GM19238 (cell line): ENCODE data around the gene UGT1A3.

Experiments used
- DNase-seq: peaks from one replicate; pipeline ENCODE4 v3.0.0; 2011; ENCODE audit warnings: low spot score; ENCODE audit not compliant: insufficient read length

UGT1A3 gene

DNA sequence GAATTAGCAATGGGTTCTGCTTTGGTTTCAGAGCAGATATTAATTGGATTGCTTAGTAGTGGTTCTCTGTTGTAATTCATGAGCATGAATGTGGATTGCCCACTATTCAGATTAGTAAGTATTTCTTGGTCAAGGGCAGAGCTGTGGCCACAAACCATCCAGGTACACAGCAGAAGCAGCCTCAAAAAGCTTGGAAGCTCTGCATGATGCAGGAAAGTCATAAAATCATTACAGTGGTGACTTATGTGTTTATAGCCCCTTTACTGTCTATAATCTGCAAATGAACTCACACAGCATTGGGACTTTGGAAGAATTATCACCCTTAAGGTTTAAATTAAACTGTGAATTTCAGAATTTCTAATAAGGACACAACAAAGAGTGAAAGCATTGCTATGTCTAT, 29.3 kb downstream of the UGT1A3 start:
- DNase-seq, result no peak

DNA sequence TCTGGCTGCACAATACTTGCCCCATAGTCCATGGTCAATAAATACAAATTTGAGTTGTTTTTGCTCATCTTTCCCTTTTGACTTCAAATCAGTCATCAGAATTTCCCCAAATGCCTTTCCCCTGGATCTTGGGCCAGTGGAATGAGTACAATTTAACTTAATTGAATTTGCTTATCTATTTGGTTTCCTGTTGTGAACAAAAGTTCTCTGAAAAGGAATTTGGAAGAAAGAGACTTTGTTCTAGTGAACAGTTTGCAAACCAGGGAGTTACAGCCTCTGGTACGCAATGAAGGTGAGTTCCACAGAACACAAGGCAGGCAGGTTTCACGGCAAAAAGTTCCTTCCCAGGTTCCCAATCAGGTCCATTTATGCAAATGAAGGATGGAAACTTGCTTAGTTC, 30.0 kb downstream of the UGT1A3 start:
- no peak for DNase-seq

DNA sequence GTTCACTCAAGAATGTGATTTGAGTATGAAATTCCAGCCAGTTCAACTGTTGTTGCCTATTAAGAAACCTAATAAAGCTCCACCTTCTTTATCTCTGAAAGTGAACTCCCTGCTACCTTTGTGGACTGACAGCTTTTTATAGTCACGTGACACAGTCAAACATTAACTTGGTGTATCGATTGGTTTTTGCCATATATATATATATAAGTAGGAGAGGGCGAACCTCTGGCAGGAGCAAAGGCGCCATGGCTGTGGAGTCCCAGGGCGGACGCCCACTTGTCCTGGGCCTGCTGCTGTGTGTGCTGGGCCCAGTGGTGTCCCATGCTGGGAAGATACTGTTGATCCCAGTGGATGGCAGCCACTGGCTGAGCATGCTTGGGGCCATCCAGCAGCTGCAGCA, 31.2 kb downstream of the UGT1A3 start, which contains the start of gene UGT1A1:
UGT1A1 (plus strand) TSS at position 228 of the 400 bp plus-strand sequence; CDS start at position 246, 18 bp downstream.
- DNase-seq, result no peak

DNA sequence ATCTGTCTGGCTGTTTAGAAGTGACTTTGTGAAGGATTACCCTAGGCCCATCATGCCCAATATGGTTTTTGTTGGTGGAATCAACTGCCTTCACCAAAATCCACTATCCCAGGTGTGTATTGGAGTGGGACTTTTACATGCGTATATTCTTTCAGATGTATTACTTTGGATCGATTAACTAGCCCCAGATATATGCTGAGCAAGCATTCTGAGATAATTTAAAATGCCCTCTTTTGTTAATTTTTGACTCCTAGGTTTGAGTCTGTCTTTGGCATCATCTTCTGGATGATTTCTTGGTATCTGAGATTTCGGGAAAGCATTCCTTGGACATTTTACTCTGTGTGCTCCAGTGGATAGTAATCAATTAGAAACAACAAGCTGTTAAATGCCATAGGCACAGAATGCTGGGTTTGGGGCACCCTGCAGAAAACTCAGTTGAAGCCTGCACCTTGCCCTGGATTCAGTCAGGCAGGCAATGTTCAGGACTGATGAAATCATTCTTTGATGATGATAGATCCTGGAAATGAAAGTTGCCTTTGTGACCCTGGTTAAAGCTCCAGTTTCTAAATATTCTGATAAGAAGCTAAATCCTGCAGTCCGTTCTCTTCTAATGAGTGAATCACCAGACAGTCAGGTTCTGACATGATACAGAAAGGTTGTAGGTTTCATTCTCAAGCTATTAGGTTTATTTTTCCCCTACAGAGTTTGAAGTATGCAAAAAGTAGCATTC, 32.4 kb downstream of the UGT1A3 start:
- DNase-seq, result no peak

DNA sequence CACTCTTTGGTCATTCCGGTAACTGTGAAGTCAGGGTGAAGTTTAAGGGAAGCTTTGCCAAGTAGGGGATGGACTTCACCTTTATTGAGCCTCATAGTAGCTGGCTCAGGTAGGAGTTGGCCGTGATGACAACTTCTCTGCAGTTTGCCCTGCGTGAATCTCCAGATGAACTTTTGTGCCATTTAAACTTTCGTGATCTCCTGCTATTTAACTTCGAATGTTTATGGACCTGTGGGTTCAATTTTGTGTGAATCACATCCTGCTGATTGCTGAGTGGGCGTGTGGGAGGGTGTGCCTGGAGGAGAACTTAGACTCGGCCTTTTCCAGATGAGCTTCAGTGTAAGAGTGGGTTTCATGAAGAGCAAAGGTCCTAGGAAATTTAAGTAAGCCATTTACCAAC, 35.4 kb downstream of the UGT1A3 start:
- no peak for DNase-seq

DNA sequence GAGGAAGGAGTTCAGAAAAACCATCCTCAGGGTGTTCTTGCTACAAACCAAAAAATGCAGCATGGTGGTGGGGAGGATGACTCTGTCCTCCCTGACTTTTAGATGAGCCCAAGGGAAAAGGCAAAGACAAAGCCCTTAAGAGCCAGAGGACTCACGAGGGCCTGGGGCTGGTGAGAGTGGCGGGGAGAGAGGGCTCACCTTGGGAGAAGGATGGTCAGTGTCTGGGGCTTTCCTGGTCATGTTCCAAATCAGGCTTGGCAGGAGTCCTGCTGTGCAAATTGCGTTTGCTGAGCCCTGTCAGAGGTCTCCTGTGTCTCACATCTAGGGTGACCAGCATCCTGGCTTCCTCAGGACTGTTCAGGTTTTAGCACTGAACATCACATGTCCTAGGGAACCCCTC, 35.9 kb downstream of the UGT1A3 start:
- DNase-seq, result no peak

DNA sequence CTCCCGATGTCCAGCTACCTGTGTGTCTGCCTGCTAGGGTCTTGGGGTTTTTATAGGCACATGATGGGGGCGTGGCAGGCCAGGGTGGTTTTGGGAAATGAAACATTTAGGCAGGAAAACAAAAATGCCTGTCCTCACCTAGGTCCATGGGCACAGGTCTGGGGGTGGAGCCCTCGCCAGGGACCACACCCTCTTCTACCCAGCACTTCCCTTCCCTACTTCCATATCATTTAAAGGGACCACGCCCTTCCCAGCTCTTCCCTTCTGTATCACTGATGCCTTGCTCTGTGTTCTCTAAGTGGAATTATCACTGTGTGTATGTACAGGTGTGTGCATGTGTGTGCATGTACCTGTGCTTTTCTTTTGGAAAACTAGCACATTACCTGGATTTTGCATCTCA, 37.6 kb downstream of the UGT1A3 start:
- DNase-seq, result no peak

DNA sequence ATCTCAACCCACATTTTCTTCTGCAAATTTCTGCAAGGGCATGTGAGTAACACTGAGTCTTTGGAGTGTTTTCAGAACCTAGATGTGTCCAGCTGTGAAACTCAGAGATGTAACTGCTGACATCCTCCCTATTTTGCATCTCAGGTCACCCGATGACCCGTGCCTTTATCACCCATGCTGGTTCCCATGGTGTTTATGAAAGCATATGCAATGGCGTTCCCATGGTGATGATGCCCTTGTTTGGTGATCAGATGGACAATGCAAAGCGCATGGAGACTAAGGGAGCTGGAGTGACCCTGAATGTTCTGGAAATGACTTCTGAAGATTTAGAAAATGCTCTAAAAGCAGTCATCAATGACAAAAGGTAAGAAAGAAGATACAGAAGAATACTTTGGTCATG, 39.2 kb downstream of the UGT1A3 start:
- DNase-seq, result no peak

DNA sequence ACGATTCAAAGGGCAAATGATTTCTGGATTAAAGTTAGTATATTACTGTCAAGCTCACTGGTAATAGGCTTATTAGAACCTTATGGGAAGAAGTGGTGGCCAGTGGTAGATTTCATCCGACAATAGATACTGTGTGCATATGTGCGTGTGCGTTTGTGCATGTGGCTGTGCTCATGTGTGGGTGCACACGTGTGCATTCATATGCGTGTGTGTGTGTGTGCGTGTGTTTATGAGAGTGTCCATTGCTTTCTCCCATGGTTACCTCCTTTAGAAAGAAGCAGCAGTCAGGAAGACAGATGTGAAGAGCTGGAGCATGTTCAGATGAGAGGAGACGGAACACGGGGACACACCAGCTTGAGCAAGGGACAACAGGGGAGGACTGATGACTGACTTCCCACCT, 40.4 kb downstream of the UGT1A3 start:
- DNase-seq, result no peak

DNA sequence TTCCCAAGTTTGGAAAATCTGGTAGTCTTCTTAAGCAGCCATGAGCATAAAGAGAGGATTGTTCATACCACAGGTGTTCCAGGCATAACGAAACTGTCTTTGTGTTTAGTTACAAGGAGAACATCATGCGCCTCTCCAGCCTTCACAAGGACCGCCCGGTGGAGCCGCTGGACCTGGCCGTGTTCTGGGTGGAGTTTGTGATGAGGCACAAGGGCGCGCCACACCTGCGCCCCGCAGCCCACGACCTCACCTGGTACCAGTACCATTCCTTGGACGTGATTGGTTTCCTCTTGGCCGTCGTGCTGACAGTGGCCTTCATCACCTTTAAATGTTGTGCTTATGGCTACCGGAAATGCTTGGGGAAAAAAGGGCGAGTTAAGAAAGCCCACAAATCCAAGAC, 43.3 kb downstream of the UGT1A3 start:
- DNase-seq, result no peak

DNA sequence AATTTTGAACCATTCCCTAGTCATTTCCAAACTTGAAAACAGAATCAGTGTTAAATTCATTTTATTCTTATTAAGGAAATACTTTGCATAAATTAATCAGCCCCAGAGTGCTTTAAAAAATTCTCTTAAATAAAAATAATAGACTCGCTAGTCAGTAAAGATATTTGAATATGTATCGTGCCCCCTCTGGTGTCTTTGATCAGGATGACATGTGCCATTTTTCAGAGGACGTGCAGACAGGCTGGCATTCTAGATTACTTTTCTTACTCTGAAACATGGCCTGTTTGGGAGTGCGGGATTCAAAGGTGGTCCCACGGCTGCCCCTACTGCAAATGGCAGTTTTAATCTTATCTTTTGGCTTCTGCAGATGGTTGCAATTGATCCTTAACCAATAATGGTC, 43.7 kb downstream of the UGT1A3 start:
- no peak for DNase-seq

DNA sequence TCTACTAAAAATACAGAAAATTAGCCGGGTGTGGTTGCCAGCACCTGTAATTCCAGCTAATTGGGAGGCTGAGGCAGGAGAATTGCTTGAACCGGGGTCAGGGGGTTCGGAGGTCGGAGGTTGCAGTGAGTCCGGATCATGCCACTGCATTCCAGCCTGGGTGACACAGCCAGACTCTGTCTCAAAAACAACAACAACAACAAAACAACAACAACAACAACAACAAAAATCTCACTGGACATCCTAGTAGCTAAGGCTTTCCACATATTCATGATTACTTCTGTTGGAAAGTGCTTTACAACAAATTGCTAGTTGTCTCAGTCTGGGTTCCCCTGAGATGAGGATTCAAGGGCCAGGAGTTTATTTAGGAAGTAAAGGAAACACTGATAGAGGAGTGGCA, 45.0 kb downstream of the UGT1A3 start:
- no peak for DNase-seq

DNA sequence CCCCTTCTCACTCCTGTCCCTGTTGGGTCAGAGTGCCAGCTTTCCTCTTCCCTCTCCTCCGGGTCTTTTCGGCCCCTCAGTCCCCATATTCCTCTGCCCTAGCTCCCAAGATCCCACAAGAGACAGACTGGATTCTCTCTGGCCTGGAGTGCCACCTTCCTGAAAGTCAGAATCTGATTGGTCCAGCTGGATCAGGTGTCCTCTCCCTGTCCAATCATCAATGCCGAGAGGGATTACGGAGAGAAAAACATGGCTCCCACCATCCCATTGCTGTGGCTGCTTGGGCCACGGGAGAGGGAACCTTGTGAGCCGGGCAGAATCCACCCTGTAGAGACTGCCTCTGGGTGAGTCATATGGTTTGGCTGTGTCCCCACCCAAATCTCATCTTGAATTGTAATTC, 46.6 kb downstream of the UGT1A3 start:
- no peak for DNase-seq

DNA sequence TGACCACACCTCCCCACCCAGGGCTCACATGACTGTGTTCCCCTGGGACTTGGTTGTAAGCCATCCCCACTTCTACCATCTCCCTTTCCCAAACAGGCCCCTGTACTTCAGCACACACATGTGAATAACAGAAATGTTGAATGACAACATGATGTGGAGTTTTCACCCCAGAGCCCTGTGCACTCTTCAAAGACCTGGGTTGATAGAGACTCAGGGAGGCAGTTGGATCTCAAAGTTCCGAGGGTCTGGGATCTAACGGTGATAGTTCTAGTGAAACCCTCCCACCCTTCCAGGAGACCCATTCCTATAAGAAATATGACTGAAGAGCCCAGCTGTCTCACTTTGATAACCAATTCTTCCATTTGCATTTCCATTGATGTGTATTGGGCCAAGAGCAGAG, 49.2 kb downstream of the UGT1A3 start, which contains the start of gene MROH2A:
MROH2A (plus strand) TSS at position 301 of the 400 bp plus-strand sequence. CDS start 1,029 bp downstream, outside the sequence.
- no peak for DNase-seq

DNA sequence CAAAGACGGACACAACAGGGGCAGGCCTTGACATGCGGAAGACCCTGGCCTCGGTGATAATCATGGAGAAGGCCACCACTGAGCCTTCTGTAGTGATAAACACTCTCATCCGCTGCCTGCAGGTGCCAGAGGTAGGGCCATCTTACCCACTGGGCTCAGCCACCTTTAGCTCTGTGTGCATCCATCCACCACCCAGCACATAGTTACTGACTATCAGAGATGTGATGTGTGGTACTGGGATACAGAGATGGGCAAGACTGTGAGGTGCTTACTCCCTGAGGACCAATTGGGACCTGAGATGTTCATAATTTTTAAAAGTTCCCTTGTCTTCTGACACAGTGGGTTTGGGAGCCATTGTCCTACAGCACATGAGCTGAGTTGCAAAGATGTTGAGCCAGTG, 50.9 kb downstream of the UGT1A3 start:
- DNase-seq, result no peak

DNA sequence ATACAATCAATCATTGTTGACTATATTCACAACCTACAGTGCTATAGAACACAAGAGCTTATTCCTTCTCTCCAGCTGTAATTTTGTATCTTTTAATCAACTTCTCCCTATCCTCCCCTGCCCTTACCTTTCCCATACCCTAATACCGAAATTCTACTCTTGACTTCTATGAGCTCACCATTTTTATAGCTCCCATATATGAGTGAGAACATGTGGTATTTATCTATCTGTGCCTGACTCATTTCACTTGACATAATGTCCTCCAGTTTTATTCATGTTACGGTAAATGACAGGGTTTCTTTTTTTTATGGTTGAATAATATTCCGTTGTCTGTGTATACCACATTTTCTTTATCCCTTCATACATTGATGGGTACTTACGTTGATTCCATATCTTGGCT, 51.9 kb downstream of the UGT1A3 start:
- no peak for DNase-seq

DNA sequence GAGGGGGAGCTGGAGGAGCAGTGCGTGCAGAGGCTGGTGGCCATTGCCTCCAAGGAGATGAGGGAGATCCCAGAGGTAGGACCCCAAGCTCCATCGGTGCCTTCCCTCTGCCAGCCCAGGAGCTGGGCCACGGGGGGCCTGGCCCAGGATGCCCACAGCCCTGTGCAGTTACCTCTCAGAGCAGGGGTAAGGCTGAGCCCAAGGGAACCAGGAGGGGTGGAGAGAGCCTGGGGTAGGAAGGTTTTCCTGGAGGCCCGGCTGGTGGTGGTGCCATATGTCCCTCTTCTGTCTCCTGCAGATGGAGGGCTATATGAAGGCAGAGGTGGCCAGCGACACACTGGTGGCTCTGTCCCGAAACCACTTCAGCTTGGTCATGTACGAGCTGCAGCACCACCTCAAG, 60.7 kb downstream of the UGT1A3 start:
- DNase-seq, result no peak

DNA sequence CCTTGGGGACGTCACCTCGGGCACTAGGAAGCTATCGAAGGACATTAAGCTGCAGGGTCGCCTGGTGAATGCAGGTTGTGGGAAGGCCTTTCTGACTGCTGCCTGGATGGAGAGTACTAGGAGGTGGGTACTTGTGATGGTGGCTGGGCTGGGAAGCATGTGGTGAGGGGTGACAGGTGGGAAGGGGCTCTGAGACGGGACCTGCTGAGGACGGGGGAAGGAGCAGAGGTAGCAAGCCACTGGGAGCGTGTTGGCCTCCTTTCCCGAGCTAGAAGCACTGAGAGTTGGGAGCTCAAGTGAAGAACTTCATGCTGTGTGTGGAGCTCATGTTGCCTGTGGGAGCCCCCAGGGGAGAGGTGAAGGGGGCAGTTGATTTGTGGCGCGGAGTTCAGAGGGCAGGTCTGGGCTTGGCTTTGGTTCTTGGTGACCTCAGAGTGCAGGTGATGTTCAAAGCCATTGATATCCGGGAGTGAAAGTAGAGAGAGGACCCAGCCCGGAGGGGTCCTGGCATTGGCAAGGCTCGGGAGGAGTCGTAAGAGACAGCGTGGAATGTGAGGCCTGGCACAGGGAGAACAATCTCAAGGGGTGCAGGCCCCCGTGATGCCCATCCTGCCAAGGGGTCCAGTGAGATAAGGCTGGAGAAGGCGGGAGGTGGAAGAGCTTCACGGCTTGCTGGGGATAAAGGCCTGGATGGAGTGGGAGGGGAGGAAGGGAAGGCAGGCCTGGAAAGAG, 62.5 kb downstream of the UGT1A3 start:
- no peak for DNase-seq

DNA sequence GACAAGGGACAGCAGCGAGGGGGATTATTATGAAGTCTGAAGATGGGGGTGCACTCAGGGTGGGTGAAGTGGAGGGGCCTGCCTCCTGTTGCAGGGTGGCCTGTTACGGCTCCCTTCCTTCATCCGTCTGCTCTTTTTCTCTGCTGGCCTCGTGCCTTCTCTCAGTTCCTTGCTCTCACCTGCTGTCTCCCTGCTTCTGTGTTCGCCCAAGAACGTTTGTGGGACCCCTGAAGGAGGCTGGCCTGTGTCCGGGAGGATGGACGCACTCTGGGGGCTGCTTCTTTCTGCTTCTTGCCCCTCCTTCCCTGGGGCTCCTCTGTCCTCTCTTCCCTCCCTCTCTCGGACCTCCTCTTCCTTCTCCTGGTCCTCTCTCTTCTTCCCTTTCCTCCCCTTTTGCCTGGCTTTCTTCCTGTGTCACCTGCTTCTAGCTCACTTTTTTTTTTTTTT, 63.1 kb downstream of the UGT1A3 start:
- no peak for DNase-seq

DNA sequence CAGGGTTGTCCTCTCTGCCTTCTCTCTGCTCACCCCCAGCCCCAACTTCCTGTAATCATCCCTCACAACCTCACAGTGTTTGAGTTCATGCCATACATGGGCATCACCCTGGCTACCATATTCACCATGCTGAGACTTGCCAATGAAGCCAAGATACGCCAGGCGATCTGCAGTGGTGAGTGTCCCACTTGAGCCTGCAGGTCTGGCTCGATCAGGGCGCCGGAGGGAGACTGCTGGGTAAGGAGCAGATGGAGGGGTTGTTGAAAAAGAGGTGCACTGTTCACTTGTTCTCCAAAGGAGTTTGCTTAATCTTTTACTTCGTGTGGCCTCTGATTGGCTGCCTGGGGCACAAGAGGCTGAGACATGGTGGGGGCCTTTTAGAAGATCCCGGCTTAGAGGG, 63.9 kb downstream of the UGT1A3 start:
- DNase-seq, result no peak

DNA sequence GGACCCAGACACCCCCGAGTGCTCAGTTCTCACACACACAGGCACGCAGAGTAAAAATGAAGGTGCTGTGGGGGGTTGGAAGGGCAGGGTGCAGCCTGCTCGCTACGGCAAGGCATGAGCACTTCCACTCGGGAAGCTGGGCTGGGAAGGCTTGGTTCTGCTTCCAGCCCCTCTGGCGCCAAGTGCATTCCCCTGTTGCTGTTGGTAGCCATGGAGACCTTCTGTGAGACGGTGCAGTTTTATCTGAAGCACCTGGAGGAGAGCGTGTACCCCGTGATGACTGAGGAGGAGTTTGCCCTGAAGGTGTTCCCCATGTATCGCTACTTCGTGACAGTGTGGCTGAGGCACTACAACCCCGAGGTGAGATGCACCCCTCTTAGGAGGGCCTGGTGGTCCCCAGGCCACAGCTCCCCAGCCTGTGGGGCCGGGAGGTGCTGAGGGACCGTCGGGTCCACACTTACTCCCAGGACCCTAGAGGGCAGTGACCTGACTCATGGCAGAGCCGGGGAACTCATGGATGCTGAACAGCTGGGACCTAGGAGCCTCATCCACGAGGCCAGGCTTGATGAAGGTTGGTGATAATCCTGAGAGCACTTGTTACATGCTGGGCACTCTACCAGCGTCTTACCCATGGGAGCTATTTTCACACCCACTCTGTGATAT, 64.8 kb downstream of the UGT1A3 start:
- DNase-seq, result no peak

DNA sequence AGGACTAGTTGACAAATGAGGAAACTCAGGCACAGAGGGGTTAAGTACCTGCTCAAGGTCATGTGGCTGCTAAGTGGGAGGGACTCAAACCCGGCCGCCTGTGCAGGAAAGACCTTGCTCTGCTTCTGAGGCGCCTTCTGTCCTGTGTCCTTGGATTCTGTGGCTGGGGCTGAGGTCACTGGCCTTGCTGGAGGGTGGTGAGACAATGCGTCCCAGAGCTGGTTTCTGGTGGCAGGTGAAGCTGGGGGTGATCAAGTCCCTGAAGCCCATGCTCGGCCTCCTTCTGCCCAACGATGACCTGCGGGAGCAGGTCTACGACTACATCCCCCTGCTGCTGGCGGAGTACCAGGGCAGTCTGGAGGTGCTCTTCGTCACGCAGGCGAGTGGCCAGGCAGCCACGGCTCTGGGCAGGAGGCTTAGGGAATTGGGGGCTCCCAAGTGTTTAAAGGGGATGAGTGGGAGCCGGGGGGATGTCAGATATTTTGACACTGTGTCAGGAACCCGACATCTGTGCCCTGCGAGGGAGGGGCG, 65.4 kb downstream of the UGT1A3 start:
- DNase-seq, result no peak
